ENCODE measurements around the gene GGCX. TPM values are rescaled to one million over a fixed set of nuclear protein-coding genes. Genes with fewer than 3 reads are reported as not detected.

GGCX gene
- total and polyA plus RNA-seq, 2 of the 4 experiments (the other 2 are of a cell fraction): 35.0 to 39.4 TPM

GRCh38 chr2:85578243-85579180 is 17.2 kb upstream of the GGCX start:
- intact Hi-C loops (cut with micrococcal nuclease): no loop called here
- TF ChIP-seq, protein P1, sequence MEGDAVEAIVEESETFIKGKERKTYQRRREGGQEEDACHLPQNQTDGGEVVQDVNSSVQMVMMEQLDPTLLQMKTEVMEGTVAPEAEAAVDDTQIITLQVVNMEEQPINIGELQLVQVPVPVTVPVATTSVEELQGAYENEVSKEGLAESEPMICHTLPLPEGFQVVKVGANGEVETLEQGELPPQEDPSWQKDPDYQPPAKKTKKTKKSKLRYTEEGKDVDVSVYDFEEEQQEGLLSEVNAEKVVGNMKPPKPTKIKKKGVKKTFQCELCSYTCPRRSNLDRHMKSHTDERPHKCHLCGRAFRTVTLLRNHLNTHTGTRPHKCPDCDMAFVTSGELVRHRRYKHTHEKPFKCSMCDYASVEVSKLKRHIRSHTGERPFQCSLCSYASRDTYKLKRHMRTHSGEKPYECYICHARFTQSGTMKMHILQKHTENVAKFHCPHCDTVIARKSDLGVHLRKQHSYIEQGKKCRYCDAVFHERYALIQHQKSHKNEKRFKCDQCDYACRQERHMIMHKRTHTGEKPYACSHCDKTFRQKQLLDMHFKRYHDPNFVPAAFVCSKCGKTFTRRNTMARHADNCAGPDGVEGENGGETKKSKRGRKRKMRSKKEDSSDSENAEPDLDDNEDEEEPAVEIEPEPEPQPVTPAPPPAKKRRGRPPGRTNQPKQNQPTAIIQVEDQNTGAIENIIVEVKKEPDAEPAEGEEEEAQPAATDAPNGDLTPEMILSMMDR (conservative IDR thresholded peaks at IDR 0.05; ENCODE audit: low read depth, low read length): no peak
- TF ChIP-seq CHD1 (IDR thresholded peaks at IDR 0.05; ENCODE audit: low read depth, low read length) (no peak), MAZ (IDR thresholded peaks at IDR 0.05; ENCODE audit: borderline replicate concordance, low read depth, low read length) (no peak), SMC3 (IDR thresholded peaks at IDR 0.05; ENCODE audit: low read depth, low read length) (no peak), RAD21 (IDR thresholded peaks at IDR 0.05; ENCODE audit: low read length) (no peak), NFE2L2 (IDR thresholded peaks at IDR 0.05; ENCODE audit: low read depth, low read length) (no peak), CEBPB (IDR thresholded peaks at IDR 0.05; ENCODE audit: low read depth, low read length) (no peak), MAFK (IDR thresholded peaks at IDR 0.05; ENCODE audit: low read depth, low read length) (no peak), MXI1 (IDR thresholded peaks at IDR 0.05; ENCODE audit: borderline replicate concordance, low read depth, low read length) (no peak)
- TF ChIP-seq, protein P2, sequence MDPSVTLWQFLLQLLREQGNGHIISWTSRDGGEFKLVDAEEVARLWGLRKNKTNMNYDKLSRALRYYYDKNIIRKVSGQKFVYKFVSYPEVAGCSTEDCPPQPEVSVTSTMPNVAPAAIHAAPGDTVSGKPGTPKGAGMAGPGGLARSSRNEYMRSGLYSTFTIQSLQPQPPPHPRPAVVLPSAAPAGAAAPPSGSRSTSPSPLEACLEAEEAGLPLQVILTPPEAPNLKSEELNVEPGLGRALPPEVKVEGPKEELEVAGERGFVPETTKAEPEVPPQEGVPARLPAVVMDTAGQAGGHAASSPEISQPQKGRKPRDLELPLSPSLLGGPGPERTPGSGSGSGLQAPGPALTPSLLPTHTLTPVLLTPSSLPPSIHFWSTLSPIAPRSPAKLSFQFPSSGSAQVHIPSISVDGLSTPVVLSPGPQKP (IDR thresholded peaks at IDR 0.05; ENCODE audit: borderline replicate concordance, low read depth, low read length): no peak
- no peaks in the 10 kb centered on the region for H3K36me3 ChIP-seq (ENCODE audit: control insufficient read depth, insufficient read depth, low read length)
- H2BK5ac ChIP-seq (ENCODE audit: low read depth, low read length, poor library complexity, severe bottlenecking): no peak overlapping the region
- H4K5ac ChIP-seq (ENCODE audit: low read depth, low read length): peak overlapping the region; percentile 26; the same call in 1 of the 2 replicates
- peak overlapping the region; percentile 16; the same call in 1 of the 2 replicates for H3K18ac ChIP-seq (ENCODE audit: low read depth, low read length)
- H3K9me1 ChIP-seq (ENCODE audit: insufficient read depth, low read length): peaks cover 3% of the 10 kb centered on the region; the same call in 1 of the 2 replicates
- H2BK20ac ChIP-seq (ENCODE audit: low read depth, low read length): peak overlapping the region; percentile 52; the same call in 1 of the 2 replicates
- BruUV-seq (replicated peaks): no TSS peak
- H3K4ac ChIP-seq (ENCODE audit: low read depth, low read length): peak overlapping the region; percentile 47
- H3K4me3 ChIP-seq (ENCODE audit: insufficient read depth, low read depth, low read length): no peak overlapping the region
- no peak for DNase-seq
- POLR2A ChIA-PET (ENCODE audit: unreplicated experiment): no interaction called here
- H2BK15ac ChIP-seq (ENCODE audit: low read depth, low read length): peak overlapping the region; percentile 61; the same call in 1 of the 3 replicates
- no peaks in the 10 kb centered on the region for H3K79me1 ChIP-seq (ENCODE audit: low read depth in 1 of 2, low read length in 2 of 2)
- dilution Hi-C loops (cut with HindIII; ENCODE audit: low sequenced_read_pairs, unreplicated experiment): no loop called here
- H3K23ac ChIP-seq (ENCODE audit: low read depth, low read length): no peak overlapping the region
- H3K9me3 ChIP-seq (ENCODE audit: control insufficient read depth, insufficient read depth, low read length): no peaks in the 10 kb centered on the region
- H2AFZ ChIP-seq (replicated peaks; ENCODE audit: low read length, poor library complexity): peak overlapping the region; percentile 17
- peak; percentile 59 for ATAC-seq (ENCODE audit: low read depth)
- H4K8ac ChIP-seq (ENCODE audit: low read depth in 2 of 2, low read length in 2 of 2): peak overlapping the region; percentile 65 to 66; a peak in 3 of 4 replicates
- peak overlapping the region; percentile 10 for H2AK9ac ChIP-seq (replicated peaks; ENCODE audit: low read depth, low read length, poor library complexity)
- H3K56ac ChIP-seq (ENCODE audit: extremely low read depth, insufficient read depth, low read length): no peak overlapping the region
- H3K27ac ChIP-seq (ENCODE audit: insufficient read depth, low read length): peak overlapping the region; percentile 68; the same call in 1 of the 2 replicates
- peak overlapping the region; percentile 28; the same call in 1 of the 2 replicates for H3K14ac ChIP-seq (replicated peaks; ENCODE audit: low read depth, low read length)
- peak overlapping the region; percentile 57 for H4K91ac ChIP-seq (ENCODE audit: insufficient read depth, low read depth, low read length)
- peak overlapping the region; percentile 13; the same call in 1 of the 2 replicates for H3K9ac ChIP-seq (ENCODE audit: low read depth, low read length)
- no peaks in the 10 kb centered on the region for H3K27me3 ChIP-seq (ENCODE audit: control insufficient read depth, insufficient read depth, low read length)
- no peaks in the 10 kb centered on the region for H4K20me1 ChIP-seq (ENCODE audit: insufficient read depth, low read length)
- no peak overlapping the region for H3K4me2 ChIP-seq (ENCODE audit: low read depth, low read length)
- no peak overlapping the region for H2AK5ac ChIP-seq (ENCODE audit: low read depth, low read length)
- CTCF ChIA-PET: interaction anchor here (0.5 to 1.1 kb wide), 4 partner anchors 12 to 391 kb away, joined by 3 to 4 read pairs (median 3); no protein-coding TSS in a partner anchor
- in situ Hi-C loops (cut with MboI; ENCODE audit: low sequenced_read_pairs): no loop called here
- WGBS, 2 experiments (ENCODE audit: extremely low coverage in 2 of 2, insufficient read length in 1 of 2): 83% methylated on average over 5 of the region's 19 CpGs; no CpG with 5 or more reads in 1 of the 2 experiments
- peaks cover 17% of the 10 kb centered on the region; the same call in 1 of the 2 replicates for H3K4me1 ChIP-seq (ENCODE audit: control insufficient read depth, insufficient read depth, low read length)
- peak overlapping the region; percentile 71 for H2BK120ac ChIP-seq (ENCODE audit: low read depth, low read length)

Measured in IMR-90 (cell line).